Keratinocyte (primary cell): ENCODE measurements around the gene FFAR2. TPM values are rescaled to one million over a fixed set of nuclear protein-coding genes. Genes with fewer than 3 reads are reported as not detected.

Source experiments
- DNase-seq: peaks from one replicate; pipeline ENCODE4 v3.0.0-alpha.2; 2011; ENCODE audit warnings: low read depth, missing footprints, low spot score
- FAIRE-seq: peaks from 2 replicates; lab custom pipeline; 2011; peaks lifted over from hg19 to GRCh38; lab: Jason Lieb, UNC
- H2AFZ ChIP-seq: 2 replicates; pipeline ENCODE4 v1.6.0; 2012; ENCODE audit warnings: low read length, control low read depth, inconsistent platforms; ENCODE audit not compliant: control insufficient read depth
- H3K27ac ChIP-seq: 2 replicates; pipeline ENCODE4 v1.5.1; 2011; ENCODE audit warnings: low read length; ENCODE audit not compliant: control insufficient read depth, insufficient read depth
- H3K27me3 ChIP-seq: 3 replicates; pipeline ENCODE4 v1.6.0; 2011; ENCODE audit warnings: low read length; ENCODE audit not compliant: control insufficient read depth, insufficient read depth; ENCODE audit errors: extremely low read depth
- H3K36me3 ChIP-seq, 2 experiments: 2 replicates in 1 of 2; 3 replicates in 1 of 2; pipeline ENCODE4 v1.5.1; 2011; ENCODE audit warnings: low read length in 2 of 2, mild to moderate bottlenecking in 1 of 2; ENCODE audit not compliant: control insufficient read depth in 2 of 2, insufficient read depth in 2 of 2; ENCODE audit errors: extremely low read depth in 1 of 2
- H3K4me1 ChIP-seq: 3 replicates; pipeline ENCODE4 v1.5.1; 2011; ENCODE audit warnings: low read length; ENCODE audit not compliant: control insufficient read depth, insufficient read depth; ENCODE audit errors: extremely low read depth
- H3K4me2 ChIP-seq: 3 replicates; pipeline ENCODE4 v1.6.0; 2011; ENCODE audit warnings: low read depth, low read length; ENCODE audit not compliant: control insufficient read depth, insufficient read depth; ENCODE audit errors: extremely low read depth
- H3K4me3 ChIP-seq, 3 experiments: fragments of 200-600 bp in 1 of 3; sonication (generic) in 1 of 3; 2 replicates in 2 of 3; 3 replicates in 1 of 3; pipeline ENCODE4 v1.5.1; 2011 to 2016; ENCODE audit warnings: low read length in 3 of 3, mild to moderate bottlenecking in 3 of 3, control low read depth in 2 of 3, inconsistent platforms in 1 of 3, low read depth in 1 of 3, mixed read lengths in 1 of 3, mixed run types in 1 of 3, moderate library complexity in 1 of 3; ENCODE audit not compliant: control insufficient read depth in 2 of 3, insufficient read depth in 2 of 3; ENCODE audit errors: extremely low read depth in 1 of 3
- H3K79me2 ChIP-seq: 2 replicates; pipeline ENCODE4 v1.6.0; 2012; ENCODE audit warnings: low read length; ENCODE audit not compliant: control insufficient read depth, insufficient read depth
- H3K9ac ChIP-seq: 3 replicates; pipeline ENCODE4 v1.6.0; 2011; ENCODE audit warnings: low read length; ENCODE audit not compliant: control insufficient read depth, insufficient read depth; ENCODE audit errors: extremely low read depth
- H3K9me1 ChIP-seq: 3 replicates; pipeline ENCODE4 v1.6.0; 2011; ENCODE audit warnings: low read length; ENCODE audit not compliant: control insufficient read depth, insufficient read depth; ENCODE audit errors: extremely low read depth
- H3K9me3 ChIP-seq: 2 replicates; pipeline ENCODE4 v1.5.1; 2012; ENCODE audit warnings: low read depth, low read length; ENCODE audit not compliant: control insufficient read depth
- H4K20me1 ChIP-seq: 3 replicates; pipeline ENCODE4 v1.6.0; 2011; ENCODE audit warnings: low read length; ENCODE audit not compliant: control insufficient read depth, insufficient read depth; ENCODE audit errors: extremely low read depth
- CTCF ChIP-seq, 3 experiments: IDR thresholded peaks in 1 of 3; conservative IDR thresholded peaks in 1 of 3; optimal IDR thresholded peaks in 1 of 3; 2 replicates in 2 of 3; 3 replicates in 1 of 3; pipeline versions ENCODE3 to v1.5.1; 2011; ENCODE audit warnings: low read length in 3 of 3, mild to moderate bottlenecking in 3 of 3, moderate library complexity in 2 of 3, control low read depth in 1 of 3, inconsistent platforms in 1 of 3; ENCODE audit not compliant: insufficient read depth in 2 of 3; ENCODE audit errors: extremely low read depth in 1 of 3
- EZH2 ChIP-seq: IDR thresholded peaks from one replicate; pipeline ENCODE4 v1.6.1; 2012; ENCODE audit warnings: inconsistent platforms, mild to moderate bottlenecking, low read length, moderate library complexity
- dilution Hi-C: fragments of 300-500 bp; cut with MboI; formaldehyde crosslinking; loops from one replicate; pipeline ENCODE4 v1.7.0; 2020; ENCODE audit warnings: low sequenced_read_pairs; ENCODE audit not compliant: extremely low pct_ligation_motif_present
- polyA plus RNA-seq, 5 experiments: library from polyadenylated mRNA; depleted of rRNA in 3 of 5; stranded (reverse) in 3 of 5; stranded (forward) in 1 of 5; unstranded in 1 of 5; fragments of >200 nt; gene quantifications; 1 replicate in 1 of 5; 2 replicates in 3 of 5; 3 replicates in 1 of 5; pipeline versions ENCODE4 v1.2.1 to v1.2.3, GENCODE V29; 2011 to 2012; ENCODE audit warnings: missing spikeins in 2 of 5, low read depth in 1 of 5, low replicate concordance in 1 of 5

FFAR2 gene
- polyA plus RNA-seq, 1 donor (not counting 4 experiments of a cell fraction or from before 2014, with no cell fraction given) = not detected

GRCh38 chr19:35399231-35399630 is 48.8 kb upstream of the FFAR2 start:
- H3K27ac ChIP-seq = no peak overlapping the region
- dilution Hi-C loops = no loop called here
- H2AFZ ChIP-seq = no peak overlapping the region
- no peaks in the 10 kb centered on the region for H3K9me1 ChIP-seq
- peaks cover 4% of the 10 kb centered on the region for H3K27me3 ChIP-seq
- no peaks in the 10 kb centered on the region for H3K9me3 ChIP-seq
- no peaks in the 10 kb centered on the region for H3K4me1 ChIP-seq
- no peaks in the 10 kb centered on the region for H4K20me1 ChIP-seq
- no peaks in the 10 kb centered on the region for H3K36me3 ChIP-seq
- no peak overlapping the region for H3K9ac ChIP-seq
- H3K4me3 ChIP-seq = no peak overlapping the region
- H3K4me2 ChIP-seq = no peak overlapping the region
- DNase-seq (no peak), FAIRE-seq (no peak)
- H3K79me2 ChIP-seq = no peaks in the 10 kb centered on the region
- TF ChIP-seq EZH2 (no peak), CTCF (optimal IDR thresholded peaks at IDR 0.05 in 1 of 3, IDR thresholded peaks at IDR 0.05 in 1 of 3, conservative IDR thresholded peaks at IDR 0.05 in 1 of 3; ENCODE audit: extremely low read depth in 1 of 3, insufficient read depth in 2 of 3, low read length in 3 of 3) (no peak)

- no peak for FAIRE-seq
- no peak overlapping the region for H2AFZ ChIP-seq
- H3K9ac ChIP-seq = no peak overlapping the region
- H4K20me1 ChIP-seq = no peaks in the 10 kb centered on the region
- H3K36me3 ChIP-seq = no peaks in the 10 kb centered on the region
- TF ChIP-seq EZH2 (no peak), CTCF (optimal IDR thresholded peaks at IDR 0.05 in 1 of 3, IDR thresholded peaks at IDR 0.05 in 1 of 3, conservative IDR thresholded peaks at IDR 0.05 in 1 of 3; ENCODE audit: extremely low read depth in 1 of 3, insufficient read depth in 2 of 3, low read length in 3 of 3) (no peak)
- H3K4me3 ChIP-seq = no peak overlapping the region
- no peaks in the 10 kb centered on the region for H3K79me2 ChIP-seq
- dilution Hi-C loops = no loop called here
- H3K27ac ChIP-seq = no peak overlapping the region
- no peaks in the 10 kb centered on the region for H3K9me1 ChIP-seq
- H3K9me3 ChIP-seq = no peaks in the 10 kb centered on the region
- H3K4me1 ChIP-seq = peaks cover 5% of the 10 kb centered on the region
- no peak for DNase-seq
- H3K4me2 ChIP-seq = no peak overlapping the region
- peaks cover 4% of the 10 kb centered on the region for H3K27me3 ChIP-seq
Observed at GRCh38 chr19:35399948-35400772, 47.9 kb upstream of the FFAR2 start.
